H1 (cell line): ENCODE data around the gene WWC2. TPM values are rescaled to one million over a fixed set of nuclear protein-coding genes. Genes with fewer than 3 reads are reported as not detected.
A peak's percentile ranks its signal among the peaks of the same experiment; 100 is the strongest.

Experiments used
- CEBPB ChIP-seq: IDR thresholded peaks from 2 replicates; pipeline ENCODE4 v1.6.1; 2012; ENCODE audit warnings: low read depth, low read length
- EGR1 ChIP-seq: IDR thresholded peaks from 2 replicates; pipeline ENCODE4 v1.6.1; 2011; ENCODE audit warnings: low read depth, low read length, borderline replicate concordance
- KDM4A ChIP-seq: IDR thresholded peaks from one replicate; pipeline ENCODE4 v1.7.1; 2012; ENCODE audit warnings: low read depth, mild to moderate bottlenecking, moderate library complexity, low read length, inconsistent platforms; ENCODE audit not compliant: severe bottlenecking
- PHF8 ChIP-seq: fragments of 200-600 bp; sonication (generic); conservative IDR thresholded peaks from 2 replicates; pipeline ENCODE4 v1.7.1; 2012; ENCODE audit warnings: low read depth, mild to moderate bottlenecking, inconsistent platforms, low read length, moderate library complexity
- RNF2 ChIP-seq: fragments of 200-900, 300-1000 bp; sonication (generic); IDR thresholded peaks from 2 replicates; pipeline ENCODE4 v1.7.1; 2016; ENCODE audit warnings: borderline replicate concordance, low read depth, mild to moderate bottlenecking, antibody characterized with exemption, low read length; ENCODE audit not compliant: poor library complexity, severe bottlenecking; ENCODE audit errors: missing control alignments
- SIN3A ChIP-seq, 2 experiments: IDR thresholded peaks in 1 of 2; conservative IDR thresholded peaks in 1 of 2; 2 replicates each; pipeline ENCODE4 v1.6.1; 2011 to 2012; ENCODE audit warnings: low read length in 2 of 2, improper control_type of control experiment in 1 of 2, low read depth in 1 of 2, mild to moderate bottlenecking in 1 of 2
- SP2 ChIP-seq: IDR thresholded peaks from 2 replicates; pipeline ENCODE4 v1.6.1; 2012; ENCODE audit warnings: mild to moderate bottlenecking, low read length, inconsistent platforms
- TBP ChIP-seq: IDR thresholded peaks from 2 replicates; pipeline ENCODE4 v1.6.1; 2011; ENCODE audit warnings: low read depth, low read length, improper control_type of control experiment
- polyA plus RNA-seq, 7 experiments: library from polyadenylated mRNA; depleted of rRNA in 3 of 7; stranded (reverse) in 5 of 7; unstranded in 2 of 7; fragments of >200 nt in 5 of 7; fragments of 200-250 nt in 2 of 7; gene quantifications; 1 replicate in 5 of 7; 2 replicates in 1 of 7; 4 replicates in 1 of 7; pipeline versions ENCODE4 v1.2.1 to v1.2.3, GENCODE V29; 2011 to 2013; ENCODE audit warnings: missing spikeins in 2 of 7, mixed read lengths in 2 of 7
- total RNA-seq: library from RNA; stranded (reverse); fragmentation: NEBNext Ultra II Directional; extraction: Animal tissue kit (Norgen Biotek cat#: 25700); gene quantifications from 2 replicates; pipeline ENCODE4 v1.2.1, GENCODE V29; 2021
- TF ChIP-seq, protein P1 (sequence below): IDR thresholded peaks from 2 replicates; pipeline ENCODE4 v1.6.1; 2011; ENCODE audit warnings: low read depth, mild to moderate bottlenecking, low read length; ENCODE audit not compliant: insufficient read depth

The WWC2 gene
- total and polyA plus RNA-seq, 2 of the 8 experiments (the other 6 are each of a cell fraction or from before 2014, with no cell fraction given), result 17.6 to 135 TPM

DNA sequence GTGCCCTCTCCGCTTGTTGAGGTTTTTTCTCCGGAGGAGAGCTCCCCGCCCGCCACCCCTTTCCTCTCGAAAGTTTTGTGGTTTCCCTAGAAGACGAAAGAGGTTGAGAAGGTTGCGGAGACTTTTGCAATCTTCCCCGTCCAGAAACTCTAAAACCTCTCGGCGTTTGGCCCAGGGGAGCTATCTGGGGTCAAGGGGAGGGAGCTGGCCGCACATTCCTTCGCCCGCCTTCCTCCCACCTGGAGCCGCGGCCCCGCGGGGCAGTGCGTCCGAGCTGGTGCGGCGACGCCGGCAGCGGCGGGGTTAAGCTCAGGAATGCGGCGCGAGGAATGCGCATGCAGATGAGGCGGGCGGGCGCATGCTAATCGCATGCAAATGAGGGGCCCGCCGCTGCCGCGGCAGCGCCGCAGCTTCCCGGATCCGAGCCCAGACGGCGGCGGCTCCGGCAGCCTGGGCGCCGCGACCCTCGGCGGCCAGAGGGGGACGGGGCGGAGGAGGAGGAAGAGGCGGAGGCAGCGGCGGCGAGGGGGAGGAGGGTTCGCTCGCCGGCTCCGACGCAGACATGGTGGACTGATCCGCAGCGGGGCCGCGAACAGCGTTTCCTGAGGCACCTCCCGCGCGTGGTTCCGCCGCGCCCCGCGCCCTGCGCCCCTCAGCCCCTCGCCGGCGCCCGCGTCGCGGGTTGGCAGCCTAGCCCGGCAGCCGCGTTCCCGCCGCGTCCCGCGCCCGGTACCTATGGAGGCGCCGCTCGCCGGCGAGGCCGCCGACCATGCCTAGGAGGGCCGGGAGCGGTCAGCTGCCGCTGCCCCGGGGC lies at the start of gene WWC2 (continued):
- peak in 1 of 2 experiments; percentile 27; a peak in 1 of 4 replicates for TF ChIP-seq SIN3A (conservative IDR thresholded peaks at IDR 0.05 in 1 of 2, IDR thresholded peaks at IDR 0.05 in 1 of 2; ENCODE audit: low read depth in 1 of 2, low read length in 2 of 2)
- no peak for TF ChIP-seq SP2
- TF ChIP-seq EGR1, result peak; percentile 83
- TF ChIP-seq, protein P1, sequence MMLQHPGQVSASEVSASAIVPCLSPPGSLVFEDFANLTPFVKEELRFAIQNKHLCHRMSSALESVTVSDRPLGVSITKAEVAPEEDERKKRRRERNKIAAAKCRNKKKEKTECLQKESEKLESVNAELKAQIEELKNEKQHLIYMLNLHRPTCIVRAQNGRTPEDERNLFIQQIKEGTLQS, result no peak
- no peak for TF ChIP-seq CEBPB
- peak; percentile 2 for TF ChIP-seq KDM4A
- no peak for TF ChIP-seq TBP
- peak; percentile 0 for TF ChIP-seq PHF8
- no peak for TF ChIP-seq RNF2
